Measurements from ENCODE around the gene FAM186B. TPM values are rescaled to one million over a fixed set of nuclear protein-coding genes. Genes with fewer than 3 reads are reported as not detected.
"Not testable (repeated sequence)": the region's sequence is repeated elsewhere in the genome, so short reads cannot be mapped to it uniquely, and the experiment has no call there.

Gene FAM186B
- total and polyA plus RNA-seq, 5 donors from 2014 or later, result 0.14 TPM; not detected in 4

GRCh38 chr12:49616533-49617219, 11.2 kb upstream of the FAM186B start:
- Histone ChIP-seq H3K9me3 (ENCODE audit: control insufficient read depth in 2 of 2, low read length in 2 of 2) (no peaks in the 10 kb centered on the region), H3K4me1 (ENCODE audit: control insufficient read depth, insufficient read depth, low read length, poor library complexity, severe bottlenecking) (peaks cover 6% of the 10 kb centered on the region), H3K27ac (ENCODE audit: insufficient read depth, low read length, poor library complexity, severe bottlenecking) (no peak overlapping the region), H3K27me3 (ENCODE audit: control insufficient read depth, insufficient read depth, low read length) (peaks cover 20% of the 10 kb centered on the region), H3K4me3 (ENCODE audit: low read depth, low read length) (no peak overlapping the region), H3K36me3 (ENCODE audit: control insufficient read depth, insufficient read depth, low read length) (no peaks in the 10 kb centered on the region)
- Mint-ChIP-seq H3K4me3 (no peak overlapping the region), H3K9me3 (peaks cover 0 to 6% (median 0%) of the 10 kb centered on the region in 7 donors), H3K36me3 (no peaks in the 10 kb centered on the region), H3K27me3 (peaks cover 42% of the 10 kb centered on the region), H3K27ac (no peak overlapping the region), H3K4me1 (peaks cover 4 to 21% (median 17%) of the 10 kb centered on the region in 4 donors)
- DNase-seq (no peak), ATAC-seq (ENCODE audit: low read depth in 2 of 2) (no peak)

- Histone ChIP-seq H3K4me3 (ENCODE audit: low read depth, low read length) (no peak overlapping the region), H3K27me3 (ENCODE audit: control insufficient read depth, insufficient read depth, low read length) (peaks cover 20% of the 10 kb centered on the region), H3K9me3 (ENCODE audit: control insufficient read depth in 2 of 2, low read length in 2 of 2) (no peaks in the 10 kb centered on the region), H3K27ac (ENCODE audit: insufficient read depth, low read length, poor library complexity, severe bottlenecking) (no peak overlapping the region), H3K4me1 (ENCODE audit: control insufficient read depth, insufficient read depth, low read length, poor library complexity, severe bottlenecking) (no peaks in the 10 kb centered on the region), H3K36me3 (ENCODE audit: control insufficient read depth, insufficient read depth, low read length) (no peaks in the 10 kb centered on the region)
- peaks cover 0 to 15% (median 9%) of the 10 kb centered on the region in 4 donors for H3K4me1 Mint-ChIP-seq
- H3K27ac Mint-ChIP-seq, result no peak overlapping the region
- H3K9me3 Mint-ChIP-seq, result peaks cover 0 to 6% (median 0%) of the 10 kb centered on the region in 7 donors
- DNase-seq, result no peak
- ATAC-seq (ENCODE audit: low read depth in 2 of 2), result no peak
- H3K27me3 Mint-ChIP-seq, result peaks cover 38% of the 10 kb centered on the region
- no peak overlapping the region for H3K4me3 Mint-ChIP-seq
- no peaks in the 10 kb centered on the region for H3K36me3 Mint-ChIP-seq
Measured at GRCh38 chr12:49615725-49616124, 10.3 kb upstream of the FAM186B start.

- peaks cover 0 to 7% (median 0%) of the 10 kb centered on the region in 7 donors for H3K9me3 Mint-ChIP-seq
- no peaks in the 10 kb centered on the region for H3K36me3 Mint-ChIP-seq
- H3K27me3 Mint-ChIP-seq, result peaks cover 33% of the 10 kb centered on the region
- no peak overlapping the region for H3K4me3 ChIP-seq (ENCODE audit: low read depth, low read length)
- no peaks in the 10 kb centered on the region for H3K36me3 ChIP-seq (ENCODE audit: control insufficient read depth, insufficient read depth, low read length)
- no peaks in the 10 kb centered on the region for H3K4me1 ChIP-seq (ENCODE audit: control insufficient read depth, insufficient read depth, low read length, poor library complexity, severe bottlenecking)
- H3K27me3 ChIP-seq (ENCODE audit: control insufficient read depth, insufficient read depth, low read length), result peaks cover 7% of the 10 kb centered on the region
- no peak overlapping the region for H3K4me3 Mint-ChIP-seq
- no peak overlapping the region for H3K27ac Mint-ChIP-seq
- peaks cover 0 to 10% (median 2%) of the 10 kb centered on the region in 4 donors for H3K4me1 Mint-ChIP-seq
- ATAC-seq (ENCODE audit: low read depth in 2 of 2) (no peak), DNase-seq (no peak)
- no peaks in the 10 kb centered on the region for H3K9me3 ChIP-seq (ENCODE audit: control insufficient read depth in 2 of 2, low read length in 2 of 2)
- no peak overlapping the region for H3K27ac ChIP-seq (ENCODE audit: insufficient read depth, low read length, poor library complexity, severe bottlenecking)
Measured at GRCh38 chr12:49612210-49612609, 6.8 kb upstream of the FAM186B start.

- H3K36me3 Mint-ChIP-seq; H3K4me3 ChIP-seq (ENCODE audit: low read depth, low read length): not testable (repeated sequence)
Measured at GRCh38 chr12:49610785-49611184, 5.3 kb upstream of the FAM186B start.

GRCh38 chr12:49609875-49610154, 4.4 kb upstream of the FAM186B start:
- peaks cover 4% of the 10 kb centered on the region for H3K27me3 ChIP-seq (ENCODE audit: control insufficient read depth, insufficient read depth, low read length)
- no peaks in the 10 kb centered on the region for H3K9me3 ChIP-seq (ENCODE audit: control insufficient read depth in 2 of 2, low read length in 2 of 2)
- peaks cover 26% of the 10 kb centered on the region for H3K27me3 Mint-ChIP-seq
- no peak overlapping the region for H3K4me3 Mint-ChIP-seq
- H3K4me1 Mint-ChIP-seq, result peaks cover 0 to 10% (median under 1%) of the 10 kb centered on the region in 4 donors
- H3K36me3 Mint-ChIP-seq, result no peaks in the 10 kb centered on the region
- DNase-seq (no peak), ATAC-seq (ENCODE audit: low read depth in 2 of 2) (no peak)
- H3K9me3 Mint-ChIP-seq, result peaks cover 0 to 7% (median 0%) of the 10 kb centered on the region in 7 donors
- H3K27ac ChIP-seq (ENCODE audit: insufficient read depth, low read length, poor library complexity, severe bottlenecking), result no peak overlapping the region
- no peak overlapping the region for H3K27ac Mint-ChIP-seq
- no peak overlapping the region for H3K4me3 ChIP-seq (ENCODE audit: low read depth, low read length)
- no peaks in the 10 kb centered on the region for H3K36me3 ChIP-seq (ENCODE audit: control insufficient read depth, insufficient read depth, low read length)
- H3K4me1 ChIP-seq (ENCODE audit: control insufficient read depth, insufficient read depth, low read length, poor library complexity, severe bottlenecking), result no peaks in the 10 kb centered on the region

More at GRCh38 chr12:49610785-49611184, 5.3 kb upstream of the FAM186B start:
- DNase-seq; H3K4me1 Mint-ChIP-seq; H3K9me3 Mint-ChIP-seq; H3K27me3 ChIP-seq (ENCODE audit: control insufficient read depth, insufficient read depth, low read length); ATAC-seq (ENCODE audit: low read depth in 2 of 2); H3K27ac Mint-ChIP-seq; H3K27ac ChIP-seq (ENCODE audit: insufficient read depth, low read length, poor library complexity, severe bottlenecking); H3K4me3 Mint-ChIP-seq; H3K36me3 ChIP-seq (ENCODE audit: control insufficient read depth, insufficient read depth, low read length); H3K9me3 ChIP-seq (ENCODE audit: control insufficient read depth in 2 of 2, low read length in 2 of 2); H3K4me1 ChIP-seq (ENCODE audit: control insufficient read depth, insufficient read depth, low read length, poor library complexity, severe bottlenecking): not testable (repeated sequence)
- peaks cover 31% of the 10 kb centered on the region for H3K27me3 Mint-ChIP-seq

GRCh38 chr12:49609059-49609874, 3.8 kb upstream of the FAM186B start:
- no peak overlapping the region for H3K27ac Mint-ChIP-seq

GRCh38 chr12:49604856-49605255, 583 bp downstream of the FAM186B start:
- Mint-ChIP-seq H3K36me3 (no peaks in the 10 kb centered on the region), H3K27me3 (peaks cover 12% of the 10 kb centered on the region), H3K27ac (no peak overlapping the region), H3K4me1 (peaks cover 0 to 6% (median 2%) of the 10 kb centered on the region in 4 donors), H3K4me3 (no peak overlapping the region), H3K9me3 (peaks cover 0 to under 1% (median 0%) of the 10 kb centered on the region in 7 donors)
- Histone ChIP-seq H3K27ac (ENCODE audit: insufficient read depth, low read length, poor library complexity, severe bottlenecking) (no peak overlapping the region), H3K4me1 (ENCODE audit: control insufficient read depth, insufficient read depth, low read length, poor library complexity, severe bottlenecking) (no peaks in the 10 kb centered on the region), H3K36me3 (ENCODE audit: control insufficient read depth, insufficient read depth, low read length) (no peaks in the 10 kb centered on the region), H3K9me3 (ENCODE audit: control insufficient read depth in 2 of 2, low read length in 2 of 2) (no peaks in the 10 kb centered on the region), H3K27me3 (ENCODE audit: control insufficient read depth, insufficient read depth, low read length) (no peaks in the 10 kb centered on the region), H3K4me3 (ENCODE audit: low read depth, low read length) (no peak overlapping the region)
- no peak for ATAC-seq (ENCODE audit: low read depth in 2 of 2)
- no peak for DNase-seq

More at GRCh38 chr12:49609059-49609874, 3.8 kb upstream of the FAM186B start:
- H3K4me1 ChIP-seq (ENCODE audit: control insufficient read depth, insufficient read depth, low read length, poor library complexity, severe bottlenecking), result no peaks in the 10 kb centered on the region
- Mint-ChIP-seq H3K36me3 (no peaks in the 10 kb centered on the region), H3K4me1 (peaks cover 0 to 7% (median under 1%) of the 10 kb centered on the region in 4 donors), H3K4me3 (no peak overlapping the region), H3K27me3 (peaks cover 26% of the 10 kb centered on the region), H3K9me3 (peaks cover 0 to 7% (median 0%) of the 10 kb centered on the region in 7 donors)
- no peaks in the 10 kb centered on the region for H3K9me3 ChIP-seq (ENCODE audit: control insufficient read depth in 2 of 2, low read length in 2 of 2)
- H3K27me3 ChIP-seq (ENCODE audit: control insufficient read depth, insufficient read depth, low read length), result peaks cover 2% of the 10 kb centered on the region
- no peak overlapping the region for H3K4me3 ChIP-seq (ENCODE audit: low read depth, low read length)
- ATAC-seq (ENCODE audit: low read depth in 2 of 2) (no peak), DNase-seq (no peak)
- no peaks in the 10 kb centered on the region for H3K36me3 ChIP-seq (ENCODE audit: control insufficient read depth, insufficient read depth, low read length)
- no peak overlapping the region for H3K27ac ChIP-seq (ENCODE audit: insufficient read depth, low read length, poor library complexity, severe bottlenecking)

Measured in CD4-positive, CD25-positive, alpha-beta regulatory T cell (primary cell).